AG04450 (cell line): ENCODE measurements around the gene DPCD. TPM values are rescaled to one million over a fixed set of nuclear protein-coding genes. Genes with fewer than 3 reads are reported as not detected.

Experiments used
- CTCF ChIA-PET: fragments of 300-600, 350-600 bp; formaldehyde crosslinking; extraction: SDS; loops from one replicate; lab custom pipeline; 2022; ENCODE audit warnings: antibody characterized with exemption, inconsistent platforms; lab: Charles Lee
- POLR2A ChIA-PET: fragments of 350-600 bp; formaldehyde crosslinking; extraction: SDS; loops from one replicate; lab custom pipeline; 2021; ENCODE audit warnings: antibody characterized with exemption, inconsistent platforms; lab: Yijun Ruan, JAX
- DNase-seq: peaks from one replicate; pipeline ENCODE4 v3.0.0-alpha.2; 2011; ENCODE audit warnings: low read depth, low spot score
- H3K27ac ChIP-seq: one replicate; pipeline ENCODE4 v1.5.1; 2012; ENCODE audit warnings: low read depth, low read length, control low read depth
- H3K27me3 ChIP-seq: one replicate; pipeline ENCODE4 v1.6.0; 2012; ENCODE audit warnings: low read length; ENCODE audit not compliant: control insufficient read depth, insufficient read depth
- H3K4me3 ChIP-seq: 2 replicates; pipeline ENCODE4 v1.5.1; 2011; ENCODE audit warnings: mild to moderate bottlenecking, low read depth, low read length, control low read depth
- H3K9me3 ChIP-seq: 2 replicates; pipeline ENCODE4 v1.5.1; 2012; ENCODE audit warnings: low read length; ENCODE audit not compliant: control insufficient read depth, insufficient read depth
- CTCF ChIP-seq: IDR thresholded peaks from 2 replicates; pipeline ENCODE4 v1.5.1; 2011; ENCODE audit warnings: low read depth, low read length, control low read depth, inconsistent platforms
- polyA plus RNA-seq: library from polyadenylated mRNA; depleted of rRNA; stranded (reverse); fragments of >200 nt; gene quantifications from 2 replicates; pipeline ENCODE4 v1.2.3, GENCODE V29; 2011

DPCD gene
- polyA plus RNA-seq, 1 experiment = 49.7 TPM

- H3K27me3 ChIP-seq = no peaks in the 10 kb centered on the region
- H3K9me3 ChIP-seq = no peaks in the 10 kb centered on the region
- no peak for DNase-seq
- ChIA-PET POLR2A (no interaction called here), CTCF (no interaction called here)
- TF ChIP-seq CTCF = no peak
- H3K27ac ChIP-seq = no peak overlapping the region
- no peak overlapping the region for H3K4me3 ChIP-seq
Measured at GRCh38 chr10:101613646-101614045, 25.5 kb downstream of the DPCD start.

DNA sequence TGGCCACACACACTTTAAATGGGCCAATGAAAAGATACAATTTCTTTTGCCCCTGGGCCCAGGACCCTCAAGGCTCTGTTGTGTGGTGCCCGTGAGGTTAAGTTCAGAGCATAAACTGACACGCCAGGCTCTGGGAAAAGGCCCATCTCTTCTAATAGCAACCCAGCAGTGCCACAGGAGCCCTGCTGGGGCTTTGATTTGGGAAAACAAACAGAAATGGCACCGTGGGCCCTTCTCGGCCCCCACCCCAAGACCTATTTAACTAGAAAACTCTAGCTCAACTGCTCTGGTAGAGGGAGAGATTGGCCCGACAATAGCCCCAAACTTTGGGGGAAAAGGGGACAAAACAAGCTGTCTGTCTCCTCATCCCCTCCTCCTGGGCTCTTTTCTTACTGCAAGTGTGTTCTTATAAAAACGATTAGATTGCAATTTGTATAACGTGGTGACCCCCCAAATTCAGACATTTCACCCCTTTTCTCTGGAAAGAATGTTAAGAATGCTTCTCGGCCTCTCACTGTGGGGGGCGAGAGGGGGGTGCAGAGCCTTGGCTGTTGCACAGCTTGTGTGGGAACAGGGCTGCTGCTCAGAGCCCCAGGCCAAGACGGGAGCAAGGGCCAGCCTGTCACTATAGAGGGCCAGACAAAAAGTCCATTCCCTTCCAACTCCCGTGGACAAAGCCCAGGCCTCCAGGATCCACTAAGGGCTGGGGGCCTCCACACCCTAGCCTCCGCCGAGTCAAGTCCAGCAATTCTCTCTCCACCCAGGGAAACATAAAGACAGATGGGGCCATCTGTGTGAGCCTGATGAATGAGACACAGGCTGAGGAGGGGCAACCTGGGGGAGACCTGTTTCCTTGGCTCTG, 26.8 kb downstream of the DPCD start:
- CTCF ChIA-PET = interaction anchor here (1.4 to 1.6 kb wide), 2 partner anchors 167 to 401 kb away, joined by 4 to 6 read pairs; no protein-coding TSS in a partner anchor
- POLR2A ChIA-PET = interaction anchor here (0.6 to 0.8 kb wide), 2 partner anchors 160 to 379 kb away, joined by 3 to 4 read pairs; no protein-coding TSS in a partner anchor
- Histone ChIP-seq H3K4me3 (no peak overlapping the region), H3K27me3 (no peaks in the 10 kb centered on the region), H3K27ac (no peak overlapping the region), H3K9me3 (no peaks in the 10 kb centered on the region)
- TF ChIP-seq CTCF = no peak
- no peak for DNase-seq

GRCh38 chr10:101615525-101616116, 27.5 kb downstream of the DPCD start:
- Histone ChIP-seq H3K4me3 (no peak overlapping the region), H3K9me3 (no peaks in the 10 kb centered on the region), H3K27ac (no peak overlapping the region), H3K27me3 (no peaks in the 10 kb centered on the region)
- POLR2A ChIA-PET = interaction anchor here (0.6 kb wide), 1 partner anchor 380 kb away, joined by 4 read pairs; no protein-coding TSS in a partner anchor
- no peak for TF ChIP-seq CTCF
- no peak for DNase-seq
- CTCF ChIA-PET = interaction anchor here (1.4 to 3.6 kb wide), 3 partner anchors 13 to 401 kb away, joined by 4 to 16 read pairs (median 6); no protein-coding TSS in a partner anchor

- no peak for TF ChIP-seq CTCF
- Histone ChIP-seq H3K4me3 (no peak overlapping the region), H3K9me3 (no peaks in the 10 kb centered on the region), H3K27me3 (no peaks in the 10 kb centered on the region), H3K27ac (no peak overlapping the region)
- POLR2A ChIA-PET = no interaction called here
- DNase-seq = no peak
- CTCF ChIA-PET = interaction anchor here (1.3 to 3.6 kb wide), 2 partner anchors 14 to 455 kb away, joined by 3 to 16 read pairs; no protein-coding TSS in a partner anchor
Measured at GRCh38 chr10:101616415-101617101, 28.4 kb downstream of the DPCD start.
